ENCODE data around the gene CLK4. TPM values are rescaled to one million over a fixed set of nuclear protein-coding genes. Genes with fewer than 3 reads are reported as not detected.

The CLK4 gene
- total and polyA plus RNA-seq, 2 experiments from 2014 or later: 15.3 to 18.1 TPM

GRCh38 chr5:178563621-178564020 lies 63.2 kb downstream of the CLK4 start:
- Mint-ChIP-seq H3K27me3 (ENCODE audit: insufficient read depth, low read depth, poor library complexity) (peaks cover 6% of the 10 kb centered on the region), H3K4me1 (peaks cover 39% of the 10 kb centered on the region), H3K36me3 (ENCODE audit: low read depth) (no peaks in the 10 kb centered on the region), H3K27ac (no peak overlapping the region), H3K9me3 (peaks cover 2% of the 10 kb centered on the region; the same call in 1 of the 3 replicates), H3K4me3 (no peak overlapping the region)
- TF ChIP-seq CTCF (conservative IDR thresholded peaks at IDR 0.05; ENCODE audit: low read depth in 2 of 2): no peak
- TF ChIP-seq, protein P1, sequence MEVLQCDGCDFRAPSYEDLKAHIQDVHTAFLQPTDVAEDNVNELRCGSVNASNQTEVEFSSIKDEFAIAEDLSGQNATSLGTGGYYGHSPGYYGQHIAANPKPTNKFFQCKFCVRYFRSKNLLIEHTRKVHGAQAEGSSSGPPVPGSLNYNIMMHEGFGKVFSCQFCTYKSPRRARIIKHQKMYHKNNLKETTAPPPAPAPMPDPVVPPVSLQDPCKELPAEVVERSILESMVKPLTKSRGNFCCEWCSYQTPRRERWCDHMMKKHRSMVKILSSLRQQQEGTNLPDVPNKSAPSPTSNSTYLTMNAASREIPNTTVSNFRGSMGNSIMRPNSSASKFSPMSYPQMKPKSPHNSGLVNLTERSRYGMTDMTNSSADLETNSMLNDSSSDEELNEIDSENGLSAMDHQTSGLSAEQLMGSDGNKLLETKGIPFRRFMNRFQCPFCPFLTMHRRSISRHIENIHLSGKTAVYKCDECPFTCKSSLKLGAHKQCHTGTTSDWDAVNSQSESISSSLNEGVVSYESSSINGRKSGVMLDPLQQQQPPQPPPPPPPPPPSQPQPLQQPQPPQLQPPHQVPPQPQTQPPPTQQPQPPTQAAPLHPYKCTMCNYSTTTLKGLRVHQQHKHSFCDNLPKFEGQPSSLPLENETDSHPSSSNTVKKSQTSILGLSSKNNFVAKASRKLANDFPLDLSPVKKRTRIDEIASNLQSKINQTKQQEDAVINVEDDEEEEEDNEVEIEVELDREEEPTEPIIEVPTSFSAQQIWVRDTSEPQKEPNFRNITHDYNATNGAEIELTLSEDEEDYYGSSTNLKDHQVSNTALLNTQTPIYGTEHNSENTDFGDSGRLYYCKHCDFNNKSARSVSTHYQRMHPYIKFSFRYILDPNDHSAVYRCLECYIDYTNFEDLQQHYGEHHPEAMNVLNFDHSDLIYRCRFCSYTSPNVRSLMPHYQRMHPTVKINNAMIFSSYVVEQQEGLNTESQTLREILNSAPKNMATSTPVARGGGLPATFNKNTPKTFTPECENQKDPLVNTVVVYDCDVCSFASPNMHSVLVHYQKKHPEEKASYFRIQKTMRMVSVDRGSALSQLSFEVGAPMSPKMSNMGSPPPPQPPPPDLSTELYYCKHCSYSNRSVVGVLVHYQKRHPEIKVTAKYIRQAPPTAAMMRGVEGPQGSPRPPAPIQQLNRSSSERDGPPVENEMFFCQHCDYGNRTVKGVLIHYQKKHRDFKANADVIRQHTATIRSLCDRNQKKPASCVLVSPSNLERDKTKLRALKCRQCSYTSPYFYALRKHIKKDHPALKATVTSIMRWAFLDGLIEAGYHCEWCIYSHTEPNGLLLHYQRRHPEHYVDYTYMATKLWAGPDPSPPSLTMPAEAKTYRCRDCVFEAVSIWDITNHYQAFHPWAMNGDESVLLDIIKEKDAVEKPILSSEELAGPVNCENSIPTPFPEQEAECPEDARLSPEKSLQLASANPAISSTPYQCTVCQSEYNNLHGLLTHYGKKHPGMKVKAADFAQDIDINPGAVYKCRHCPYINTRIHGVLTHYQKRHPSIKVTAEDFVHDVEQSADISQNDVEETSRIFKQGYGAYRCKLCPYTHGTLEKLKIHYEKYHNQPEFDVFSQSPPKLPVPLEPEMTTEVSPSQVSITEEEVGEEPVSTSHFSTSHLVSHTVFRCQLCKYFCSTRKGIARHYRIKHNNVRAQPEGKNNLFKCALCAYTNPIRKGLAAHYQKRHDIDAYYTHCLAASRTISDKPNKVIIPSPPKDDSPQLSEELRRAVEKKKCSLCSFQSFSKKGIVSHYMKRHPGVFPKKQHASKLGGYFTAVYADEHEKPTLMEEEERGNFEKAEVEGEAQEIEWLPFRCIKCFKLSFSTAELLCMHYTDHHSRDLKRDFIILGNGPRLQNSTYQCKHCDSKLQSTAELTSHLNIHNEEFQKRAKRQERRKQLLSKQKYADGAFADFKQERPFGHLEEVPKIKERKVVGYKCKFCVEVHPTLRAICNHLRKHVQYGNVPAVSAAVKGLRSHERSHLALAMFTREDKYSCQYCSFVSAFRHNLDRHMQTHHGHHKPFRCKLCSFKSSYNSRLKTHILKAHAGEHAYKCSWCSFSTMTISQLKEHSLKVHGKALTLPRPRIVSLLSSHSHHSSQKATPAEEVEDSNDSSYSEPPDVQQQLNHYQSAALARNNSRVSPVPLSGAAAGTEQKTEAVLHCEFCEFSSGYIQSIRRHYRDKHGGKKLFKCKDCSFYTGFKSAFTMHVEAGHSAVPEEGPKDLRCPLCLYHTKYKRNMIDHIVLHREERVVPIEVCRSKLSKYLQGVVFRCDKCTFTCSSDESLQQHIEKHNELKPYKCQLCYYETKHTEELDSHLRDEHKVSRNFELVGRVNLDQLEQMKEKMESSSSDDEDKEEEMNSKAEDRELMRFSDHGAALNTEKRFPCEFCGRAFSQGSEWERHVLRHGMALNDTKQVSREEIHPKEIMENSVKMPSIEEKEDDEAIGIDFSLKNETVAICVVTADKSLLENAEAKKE (CRISPR knock-in tag; IDR thresholded peaks at IDR 0.05): no peak
- TF ChIP-seq, protein P2, sequence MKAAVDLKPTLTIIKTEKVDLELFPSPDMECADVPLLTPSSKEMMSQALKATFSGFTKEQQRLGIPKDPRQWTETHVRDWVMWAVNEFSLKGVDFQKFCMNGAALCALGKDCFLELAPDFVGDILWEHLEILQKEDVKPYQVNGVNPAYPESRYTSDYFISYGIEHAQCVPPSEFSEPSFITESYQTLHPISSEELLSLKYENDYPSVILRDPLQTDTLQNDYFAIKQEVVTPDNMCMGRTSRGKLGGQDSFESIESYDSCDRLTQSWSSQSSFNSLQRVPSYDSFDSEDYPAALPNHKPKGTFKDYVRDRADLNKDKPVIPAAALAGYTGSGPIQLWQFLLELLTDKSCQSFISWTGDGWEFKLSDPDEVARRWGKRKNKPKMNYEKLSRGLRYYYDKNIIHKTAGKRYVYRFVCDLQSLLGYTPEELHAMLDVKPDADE (IDR thresholded peaks at IDR 0.05): no peak
- no peak for TF ChIP-seq CREB1 (CRISPR knock-in tag; IDR thresholded peaks at IDR 0.05; ENCODE audit: low read depth)
- no peak for TF ChIP-seq EZH2 (IDR thresholded peaks at IDR 0.05; ENCODE audit: low read depth, unreplicated experiment)
- TF ChIP-seq JUNB (IDR thresholded peaks at IDR 0.05; ENCODE audit: unreplicated experiment): no peak
- no peak for TF ChIP-seq ZNF331 (CRISPR knock-in tag; IDR thresholded peaks at IDR 0.05; ENCODE audit: low read depth)
- TF ChIP-seq EZH2phosphoT487 (IDR thresholded peaks at IDR 0.05; ENCODE audit: unreplicated experiment): no peak
- H3K4me2 ChIP-seq: peak overlapping the region; percentile 65
- H3K27me3 ChIP-seq (ENCODE audit: insufficient read depth): no peaks in the 10 kb centered on the region
- no peak overlapping the region for H3K27ac ChIP-seq (ENCODE audit: low read depth)
- DNase-seq (ENCODE audit: low spot score) (no peak), ATAC-seq (no peak)
- no peaks in the 10 kb centered on the region for H3K79me2 ChIP-seq (replicated peaks; ENCODE audit: insufficient read depth)
- no peaks in the 10 kb centered on the region for H3K9me2 ChIP-seq (ENCODE audit: insufficient read depth)
- H3K4me1 ChIP-seq (ENCODE audit: insufficient read depth): peaks cover 37% of the 10 kb centered on the region
- no peaks in the 10 kb centered on the region for H4K20me1 ChIP-seq (replicated peaks; ENCODE audit: insufficient read depth)
- no peak overlapping the region for H2AFZ ChIP-seq
- H3K4me3 ChIP-seq: no peak overlapping the region
- H3K36me3 ChIP-seq (ENCODE audit: insufficient read depth): no peaks in the 10 kb centered on the region
- peaks cover 12% of the 10 kb centered on the region; the same call in 1 of the 2 replicates for H3F3A ChIP-seq (replicated peaks; ENCODE audit: low read depth)

Measured in GM23338 (cell line).